GM21526 (cell line): ENCODE data around the gene NOL7.

ENCODE experiments used
- ATAC-seq: cut with Tn5 transposase; IDR thresholded peaks from one replicate; pipeline ENCODE4 v1.9.1; 2021; ENCODE audit warnings: moderate library complexity; ENCODE audit not compliant: unreplicated experiment, low FRiP score

Gene NOL7

DNA sequence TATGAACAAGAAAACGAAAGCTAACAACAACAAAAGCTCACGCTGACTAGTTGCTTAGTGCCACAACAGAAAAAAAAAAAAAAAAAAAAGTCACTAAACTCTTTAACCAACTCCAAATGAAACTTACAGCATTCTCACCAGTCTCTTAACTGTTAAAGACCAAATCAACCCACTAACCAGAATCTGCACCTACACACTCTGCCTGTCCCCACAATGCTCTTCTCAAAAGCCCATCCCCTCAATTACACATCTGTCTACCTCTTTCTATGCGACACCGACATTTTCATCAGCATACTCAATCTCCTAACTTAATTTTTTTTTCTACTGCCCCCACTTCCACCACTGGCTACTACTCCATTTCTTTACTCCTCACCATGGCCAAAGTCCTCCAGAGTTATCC, 34.3 kb downstream of the NOL7 start:
- ATAC-seq: no peak

GRCh38 chr6:13653296-13653695, 38.2 kb downstream of the NOL7 start:
- ATAC-seq: no peak

DNA sequence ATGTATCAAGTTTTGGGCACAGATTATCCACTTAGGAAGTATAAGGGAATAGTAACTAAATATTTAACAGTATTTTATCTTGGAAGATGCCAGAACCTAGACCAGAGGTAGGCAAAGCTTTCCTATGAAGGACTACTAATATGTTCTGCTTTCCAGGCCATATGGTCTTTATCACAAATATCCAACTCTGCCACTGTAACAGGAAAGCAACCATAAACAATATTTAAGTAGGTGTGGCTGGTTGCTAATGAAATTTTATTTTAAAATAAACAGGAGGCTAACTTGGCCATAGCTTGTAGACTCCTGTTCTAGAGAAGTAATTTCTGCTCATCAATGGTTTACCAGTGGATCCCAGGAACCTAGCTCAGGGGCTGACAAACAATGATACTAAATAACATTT, 39.4 kb downstream of the NOL7 start:
- no peak for ATAC-seq

DNA sequence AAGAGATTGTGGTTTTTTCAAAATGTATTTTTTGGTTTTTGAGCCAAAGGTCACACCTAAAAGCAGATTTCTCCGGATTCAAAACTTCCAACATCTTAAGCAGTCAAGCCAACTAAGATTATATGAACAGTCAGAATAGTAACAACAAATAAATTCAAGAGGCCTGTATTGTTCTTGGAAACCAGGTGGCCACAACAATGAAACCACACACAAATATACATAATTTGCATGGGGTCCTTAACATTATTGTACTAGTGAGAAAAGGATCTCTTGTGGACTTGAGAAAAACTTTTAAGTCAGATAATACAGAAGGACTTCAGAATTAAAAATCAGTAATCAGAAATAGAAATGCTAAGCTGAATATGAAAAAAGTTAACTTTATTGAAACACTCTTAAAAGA, 40.6 kb downstream of the NOL7 start:
- no peak for ATAC-seq

GRCh38 chr6:13660273-13660672, 45.1 kb downstream of the NOL7 start:
- no peak for ATAC-seq

DNA sequence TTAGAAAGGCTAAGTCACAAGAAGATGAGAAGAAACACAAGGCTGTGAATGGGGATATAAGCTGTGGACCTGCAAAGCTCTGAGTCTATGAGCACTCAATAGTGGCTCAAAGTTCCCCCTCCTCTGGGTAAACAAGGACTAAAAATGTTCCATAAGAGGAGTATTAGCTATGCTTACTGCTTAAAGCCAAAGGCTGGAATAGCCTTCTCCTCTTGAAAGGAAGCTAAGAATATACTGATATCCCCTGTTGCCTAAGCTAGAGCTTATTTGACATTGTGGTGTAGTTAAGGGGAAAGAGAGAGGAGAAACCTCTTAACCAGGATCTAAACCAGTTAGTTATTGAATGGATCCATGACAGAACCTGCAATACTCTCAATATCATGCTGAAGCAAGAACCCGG, 45.8 kb downstream of the NOL7 start:
- ATAC-seq: no peak

- ATAC-seq: no peak
Observed at GRCh38 chr6:13661647-13662046, 46.5 kb downstream of the NOL7 start.

DNA sequence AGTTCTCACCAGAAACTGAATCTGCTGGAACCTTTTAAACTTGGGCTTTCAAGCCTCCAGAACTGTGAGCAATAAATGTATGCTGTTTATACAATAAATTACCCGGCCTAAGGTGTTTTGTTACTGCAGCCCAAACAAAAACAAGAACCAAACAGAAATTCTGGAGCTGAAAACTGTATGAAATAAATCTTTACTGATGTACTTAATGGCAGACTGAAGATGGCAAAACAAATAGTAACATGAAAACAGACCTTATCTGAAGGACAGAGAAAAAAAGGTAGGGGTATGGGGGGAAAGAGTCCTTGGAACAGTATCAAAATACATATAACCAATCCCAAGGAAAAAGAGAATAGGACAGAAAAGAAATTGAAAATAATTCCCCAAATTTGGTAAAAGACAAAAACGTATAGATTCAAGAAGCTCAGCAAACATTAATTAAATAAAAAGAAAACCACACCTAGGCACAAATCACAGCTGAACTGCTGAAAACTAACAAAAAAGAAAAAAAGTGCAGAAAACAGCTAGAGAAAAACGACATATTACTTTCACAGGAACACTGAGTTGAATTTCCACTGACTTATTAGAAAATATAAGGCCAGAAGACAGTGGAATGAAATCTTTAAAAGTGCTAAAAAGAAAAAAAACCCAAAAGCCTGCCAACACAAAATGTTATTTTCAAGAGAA, 47.7 kb downstream of the NOL7 start:
- no peak for ATAC-seq

DNA sequence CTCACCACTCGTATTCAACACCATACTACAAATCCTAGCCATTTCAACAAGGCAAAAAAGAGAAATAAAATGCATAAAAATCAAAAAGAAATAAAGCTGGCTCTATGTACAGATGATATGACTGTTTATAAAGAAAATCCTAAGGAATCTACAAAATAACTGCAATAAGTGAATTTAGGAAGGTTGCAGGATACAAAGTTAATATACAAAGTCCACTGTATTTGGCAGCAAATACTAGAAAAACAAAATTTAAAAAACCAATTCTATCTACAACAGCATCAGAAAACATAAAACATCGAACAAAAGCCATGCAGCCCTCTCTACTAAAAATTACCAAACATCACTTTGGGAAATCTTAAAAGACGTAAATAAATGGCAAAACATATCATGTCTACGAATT, 48.9 kb downstream of the NOL7 start:
- no peak for ATAC-seq

GRCh38 chr6:13664703-13665352, 49.7 kb downstream of the NOL7 start:
- no peak for ATAC-seq

GRCh38 chr6:13666194-13667105, 51.3 kb downstream of the NOL7 start:
- ATAC-seq: no peak

- ATAC-seq: no peak
Observed at GRCh38 chr6:13667655-13668054, 52.5 kb downstream of the NOL7 start.

DNA sequence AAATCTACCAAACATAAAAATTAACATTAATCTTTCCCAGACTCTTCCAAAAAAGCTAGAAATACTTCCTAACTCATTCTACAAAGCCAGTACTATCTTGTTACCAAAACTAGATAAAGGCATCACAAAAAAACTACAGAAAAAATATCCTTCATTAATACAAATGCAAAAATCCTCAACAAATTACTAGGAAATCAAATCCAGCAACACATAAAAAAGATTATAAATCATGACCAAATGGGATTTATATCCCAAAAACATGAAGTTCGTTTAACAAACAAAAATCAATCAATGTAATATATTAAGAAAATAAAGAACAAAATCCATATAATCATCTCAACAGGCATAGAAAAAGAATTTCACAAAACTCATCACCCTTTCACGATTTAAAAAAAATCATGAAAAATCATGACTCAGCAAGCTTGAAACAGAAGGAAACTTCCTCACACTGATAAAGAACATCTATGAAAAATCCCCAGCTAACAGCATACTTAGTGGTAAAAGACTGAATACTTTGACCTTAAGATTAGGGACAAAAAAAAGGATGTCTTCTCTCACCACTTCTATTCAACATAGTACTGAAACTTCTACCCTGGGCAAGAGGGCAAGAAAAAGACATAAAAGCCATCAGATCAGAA, 53.3 kb downstream of the NOL7 start:
- no peak for ATAC-seq

GRCh38 chr6:13669476-13669875, 54.3 kb downstream of the NOL7 start:
- no peak for ATAC-seq
